ELF-1 (cell line): Measurements from ENCODE around the gene DYRK1A.
"Not testable (repeated sequence)": the region's sequence is repeated elsewhere in the genome, so short reads cannot be mapped to it uniquely, and the experiment has no call there.

Experiments used
- DNase-seq: peaks from one replicate; pipeline ENCODE4 v3.0.0-alpha.2; 2016; ENCODE audit warnings: low read depth, low spot score

The DYRK1A gene

GRCh38 chr21:37527716-37528115, 161.1 kb downstream of the DYRK1A start:
- no peak for DNase-seq

- no peak for DNase-seq
Observed at GRCh38 chr21:37528150-37528937, 161.8 kb downstream of the DYRK1A start.

- no peak for DNase-seq
Observed at GRCh38 chr21:37529649-37530048, 163.1 kb downstream of the DYRK1A start.

- peak; percentile 43 for DNase-seq
Observed at GRCh38 chr21:37530901-37531351, 164.4 kb downstream of the DYRK1A start.

GRCh38 chr21:37531431-37531932, 164.9 kb downstream of the DYRK1A start:
- DNase-seq = peak; percentile 51

GRCh38 chr21:37532868-37533780, 166.6 kb downstream of the DYRK1A start:
- DNase-seq = peak; percentile 53

- no peak for DNase-seq
Observed at GRCh38 chr21:37534431-37534830, 167.9 kb downstream of the DYRK1A start.

GRCh38 chr21:37535130-37535529, 168.6 kb downstream of the DYRK1A start:
- DNase-seq = no peak

- DNase-seq = no peak
Observed at GRCh38 chr21:37535672-37536071, 169.1 kb downstream of the DYRK1A start.

GRCh38 chr21:37536616-37537278, 170.2 kb downstream of the DYRK1A start:
- DNase-seq = peak; percentile 71

GRCh38 chr21:37537391-37537996, 170.9 kb downstream of the DYRK1A start:
- DNase-seq = no peak

GRCh38 chr21:37538971-37539590, 172.5 kb downstream of the DYRK1A start:
- DNase-seq = no peak

GRCh38 chr21:37541128-37541527, 174.6 kb downstream of the DYRK1A start:
- DNase-seq = not testable (repeated sequence)

GRCh38 chr21:37542512-37542911, 175.9 kb downstream of the DYRK1A start:
- DNase-seq = no peak

- no peak for DNase-seq
Observed at GRCh38 chr21:37546299-37546908, 179.8 kb downstream of the DYRK1A start.

GRCh38 chr21:37546949-37547614, 180.5 kb downstream of the DYRK1A start:
- no peak for DNase-seq

- no peak for DNase-seq
Observed at GRCh38 chr21:37547615-37548200, 181.1 kb downstream of the DYRK1A start.

GRCh38 chr21:37548521-37548981, 182.0 kb downstream of the DYRK1A start:
- DNase-seq = no peak

GRCh38 chr21:37549730-37550129, 183.2 kb downstream of the DYRK1A start:
- DNase-seq = not testable (repeated sequence)
